Measurements from ENCODE around the gene PAK1. TPM values are rescaled to one million over a fixed set of nuclear protein-coding genes. Genes with fewer than 3 reads are reported as not detected.

Gene PAK1
- total RNA-seq, 1 experiment from 2014 or later, result 26.1 TPM

DNA sequence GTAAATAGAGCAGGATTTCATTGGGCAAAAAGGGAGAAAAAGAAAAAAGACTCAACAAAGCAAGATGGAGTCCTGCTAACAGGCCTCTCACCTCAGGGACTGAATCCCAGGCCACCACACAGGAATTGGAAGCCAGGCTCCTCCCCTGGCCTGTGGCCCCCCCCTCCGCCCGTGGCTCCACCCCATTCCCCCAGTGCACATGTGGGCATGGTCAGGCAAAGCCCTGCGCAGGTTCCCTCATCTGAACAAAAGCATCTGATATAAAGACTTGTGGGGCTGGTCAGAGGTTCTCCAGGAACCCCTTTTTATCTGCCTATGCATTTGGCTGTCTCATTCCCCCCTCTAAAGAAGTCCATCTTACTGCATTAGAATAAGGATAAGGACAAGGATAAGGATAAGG is 46.0 kb upstream of the PAK1 start:
- Histone ChIP-seq H3K79me2 (ENCODE audit: low read length) (no peaks in the 10 kb centered on the region), H3K27me3 (ENCODE audit: low read length) (0 out of 2 replicates have a peak, but pooled peaks cover 6% of the 10 kb centered on the region), H3K9me3 (ENCODE audit: low read length) (no peaks in the 10 kb centered on the region), H3K36me3 (ENCODE audit: low read depth, low read length) (no peaks in the 10 kb centered on the region), H3K4me3 (ENCODE audit: low read length) (no peak overlapping the region), H3K9ac (ENCODE audit: low read length) (no peak overlapping the region), H3K9me2 (replicated peaks; ENCODE audit: low read length) (no peaks in the 10 kb centered on the region), H3F3A (ENCODE audit: low read length, unreplicated experiment) (peaks cover 8% of the 10 kb centered on the region), H4K20me1 (ENCODE audit: low read length) (peaks cover 5% of the 10 kb centered on the region; the same call in 1 of the 2 replicates), H2AFZ (ENCODE audit: low read length) (no peak overlapping the region), H3K4me1 (ENCODE audit: insufficient read depth, low read length) (peaks cover 23% of the 10 kb centered on the region), H3K27ac (ENCODE audit: low read length) (no peak overlapping the region), H3K4me2 (ENCODE audit: low read length) (no peak overlapping the region)
- ChIA-PET CTCF (no interaction called here), POLR2A (ENCODE audit: unreplicated experiment) (no interaction called here)
- no peak for TF ChIP-seq EZH2 (IDR thresholded peaks at IDR 0.05; ENCODE audit: low read length, unreplicated experiment)
- no peak for TF ChIP-seq EZH2phosphoT487 (IDR thresholded peaks at IDR 0.05; ENCODE audit: borderline replicate concordance, low read length)
- TF ChIP-seq, protein P1, sequence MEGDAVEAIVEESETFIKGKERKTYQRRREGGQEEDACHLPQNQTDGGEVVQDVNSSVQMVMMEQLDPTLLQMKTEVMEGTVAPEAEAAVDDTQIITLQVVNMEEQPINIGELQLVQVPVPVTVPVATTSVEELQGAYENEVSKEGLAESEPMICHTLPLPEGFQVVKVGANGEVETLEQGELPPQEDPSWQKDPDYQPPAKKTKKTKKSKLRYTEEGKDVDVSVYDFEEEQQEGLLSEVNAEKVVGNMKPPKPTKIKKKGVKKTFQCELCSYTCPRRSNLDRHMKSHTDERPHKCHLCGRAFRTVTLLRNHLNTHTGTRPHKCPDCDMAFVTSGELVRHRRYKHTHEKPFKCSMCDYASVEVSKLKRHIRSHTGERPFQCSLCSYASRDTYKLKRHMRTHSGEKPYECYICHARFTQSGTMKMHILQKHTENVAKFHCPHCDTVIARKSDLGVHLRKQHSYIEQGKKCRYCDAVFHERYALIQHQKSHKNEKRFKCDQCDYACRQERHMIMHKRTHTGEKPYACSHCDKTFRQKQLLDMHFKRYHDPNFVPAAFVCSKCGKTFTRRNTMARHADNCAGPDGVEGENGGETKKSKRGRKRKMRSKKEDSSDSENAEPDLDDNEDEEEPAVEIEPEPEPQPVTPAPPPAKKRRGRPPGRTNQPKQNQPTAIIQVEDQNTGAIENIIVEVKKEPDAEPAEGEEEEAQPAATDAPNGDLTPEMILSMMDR (conservative IDR thresholded peaks at IDR 0.05; ENCODE audit: low read depth, low read length), result no peak
- BruUV-seq (replicated peaks), result no TSS peak
- ATAC-seq (no peak), DNase-seq (no peak)
- intact Hi-C loops (cut with micrococcal nuclease), result loop anchor here (5.0 to 10.0 kb wide), 3 partner anchors 108 to 225 kb away; no protein-coding TSS in a partner anchor

DNA sequence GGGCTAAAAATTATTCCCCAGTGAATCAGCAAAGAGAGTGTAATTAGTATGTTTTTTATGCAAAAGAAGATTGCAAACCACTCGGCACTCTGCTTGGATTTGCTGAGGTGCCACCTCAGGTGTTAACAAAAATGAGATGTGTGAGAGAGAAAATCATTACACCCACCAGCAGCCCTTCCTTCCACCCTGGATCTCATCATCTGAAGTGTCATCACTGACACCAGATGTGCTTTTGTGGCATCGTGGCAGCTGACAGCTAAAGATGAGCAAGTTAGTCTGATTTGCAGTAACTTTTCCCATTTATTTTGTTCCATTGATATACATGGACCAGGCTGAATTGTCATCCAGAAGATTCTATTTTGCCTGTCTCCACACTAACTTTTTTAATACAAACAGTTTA is 44.6 kb upstream of the PAK1 start:
- H4K20me1 ChIP-seq (ENCODE audit: low read length), result peaks cover 5% of the 10 kb centered on the region; the same call in 1 of the 2 replicates
- H3K9me3 ChIP-seq (ENCODE audit: low read length), result no peaks in the 10 kb centered on the region
- no peaks in the 10 kb centered on the region for H3K36me3 ChIP-seq (ENCODE audit: low read depth, low read length)
- no peak overlapping the region for H3K4me2 ChIP-seq (ENCODE audit: low read length)
- H3K9ac ChIP-seq (ENCODE audit: low read length), result no peak overlapping the region
- H2AFZ ChIP-seq (ENCODE audit: low read length), result no peak overlapping the region
- ChIA-PET CTCF (no interaction called here), POLR2A (ENCODE audit: unreplicated experiment) (no interaction called here)
- no peaks in the 10 kb centered on the region for H3K79me2 ChIP-seq (ENCODE audit: low read length)
- ATAC-seq (no peak), DNase-seq (no peak)
- H3F3A ChIP-seq (ENCODE audit: low read length, unreplicated experiment), result peaks cover 8% of the 10 kb centered on the region
- H3K27me3 ChIP-seq (ENCODE audit: low read length), result 0 out of 2 replicates have a peak, but pooled peaks cover 6% of the 10 kb centered on the region
- H3K9me2 ChIP-seq (replicated peaks; ENCODE audit: low read length), result no peaks in the 10 kb centered on the region
- no peak overlapping the region for H3K27ac ChIP-seq (ENCODE audit: low read length)
- no TSS peak for BruUV-seq (replicated peaks)
- intact Hi-C loops (cut with micrococcal nuclease), result loop anchor here (5.0 to 10.0 kb wide), 3 partner anchors 106 to 224 kb away; no protein-coding TSS in a partner anchor
- peaks cover 28% of the 10 kb centered on the region for H3K4me1 ChIP-seq (ENCODE audit: insufficient read depth, low read length)
- no peak overlapping the region for H3K4me3 ChIP-seq (ENCODE audit: low read length)
- TF ChIP-seq, protein P1 (conservative IDR thresholded peaks at IDR 0.05; ENCODE audit: low read depth, low read length), result no peak
- TF ChIP-seq EZH2phosphoT487 (IDR thresholded peaks at IDR 0.05; ENCODE audit: borderline replicate concordance, low read length) (no peak), EZH2 (IDR thresholded peaks at IDR 0.05; ENCODE audit: low read length, unreplicated experiment) (no peak)

DNA sequence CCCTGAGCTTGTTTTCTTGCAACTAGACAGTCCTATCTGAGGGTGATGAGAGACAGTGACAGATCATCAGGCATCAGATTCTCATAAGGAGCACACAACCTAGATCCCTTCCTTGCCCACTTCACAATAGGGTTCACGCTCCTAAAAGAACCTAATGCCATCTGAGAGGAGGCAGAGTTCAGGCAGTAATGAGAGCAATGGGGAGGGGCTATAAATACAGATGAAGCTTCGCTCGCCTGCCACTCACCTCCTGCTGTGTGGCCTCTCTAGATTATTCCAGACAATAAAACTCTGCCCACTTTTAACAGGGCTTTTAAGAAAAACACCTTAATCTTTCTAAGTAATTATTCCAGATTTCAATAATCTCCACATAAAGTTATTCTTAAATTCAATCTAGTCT is 43.9 kb upstream of the PAK1 start:
- 0 out of 2 replicates have a peak, but pooled peaks cover 11% of the 10 kb centered on the region for H3K27me3 ChIP-seq (ENCODE audit: low read length)
- ATAC-seq (no peak), DNase-seq (no peak)
- CTCF ChIA-PET, result no interaction called here
- no TSS peak for BruUV-seq (replicated peaks)
- H3K4me1 ChIP-seq (ENCODE audit: insufficient read depth, low read length), result peaks cover 28% of the 10 kb centered on the region
- H3K9me3 ChIP-seq (ENCODE audit: low read length), result no peaks in the 10 kb centered on the region
- H3K79me2 ChIP-seq (ENCODE audit: low read length), result no peaks in the 10 kb centered on the region
- H3F3A ChIP-seq (ENCODE audit: low read length, unreplicated experiment), result peaks cover 8% of the 10 kb centered on the region
- intact Hi-C loops (cut with micrococcal nuclease), result loop anchor here (5.0 to 10.0 kb wide), 3 partner anchors 105 to 223 kb away; no protein-coding TSS in a partner anchor
- peaks cover 5% of the 10 kb centered on the region; the same call in 1 of the 2 replicates for H4K20me1 ChIP-seq (ENCODE audit: low read length)
- H3K36me3 ChIP-seq (ENCODE audit: low read depth, low read length), result no peaks in the 10 kb centered on the region
- no peak overlapping the region for H3K4me3 ChIP-seq (ENCODE audit: low read length)
- POLR2A ChIA-PET (ENCODE audit: unreplicated experiment), result interaction anchor here (0.7 kb wide), 1 partner anchor 71 kb away, joined by 3 read pairs; no protein-coding TSS in a partner anchor
- H3K4me2 ChIP-seq (ENCODE audit: low read length), result no peak overlapping the region
- no peaks in the 10 kb centered on the region for H3K9me2 ChIP-seq (replicated peaks; ENCODE audit: low read length)
- H3K27ac ChIP-seq (ENCODE audit: low read length), result no peak overlapping the region
- no peak overlapping the region for H3K9ac ChIP-seq (ENCODE audit: low read length)
- TF ChIP-seq, protein P1 (conservative IDR thresholded peaks at IDR 0.05; ENCODE audit: low read depth, low read length), result no peak
- TF ChIP-seq EZH2phosphoT487 (IDR thresholded peaks at IDR 0.05; ENCODE audit: borderline replicate concordance, low read length), result no peak
- H2AFZ ChIP-seq (ENCODE audit: low read length), result no peak overlapping the region
